GM19324 (cell line): ENCODE data around the gene BCL2.
A peak's percentile ranks its signal among the peaks of the same experiment; 100 is the strongest.

Source experiments
- ATAC-seq: cut with Tn5 transposase; IDR thresholded peaks from one replicate; pipeline ENCODE4 v1.9.1; 2021; ENCODE audit warnings: mild to moderate bottlenecking, moderate library complexity; ENCODE audit not compliant: unreplicated experiment, low FRiP score

BCL2 gene

DNA sequence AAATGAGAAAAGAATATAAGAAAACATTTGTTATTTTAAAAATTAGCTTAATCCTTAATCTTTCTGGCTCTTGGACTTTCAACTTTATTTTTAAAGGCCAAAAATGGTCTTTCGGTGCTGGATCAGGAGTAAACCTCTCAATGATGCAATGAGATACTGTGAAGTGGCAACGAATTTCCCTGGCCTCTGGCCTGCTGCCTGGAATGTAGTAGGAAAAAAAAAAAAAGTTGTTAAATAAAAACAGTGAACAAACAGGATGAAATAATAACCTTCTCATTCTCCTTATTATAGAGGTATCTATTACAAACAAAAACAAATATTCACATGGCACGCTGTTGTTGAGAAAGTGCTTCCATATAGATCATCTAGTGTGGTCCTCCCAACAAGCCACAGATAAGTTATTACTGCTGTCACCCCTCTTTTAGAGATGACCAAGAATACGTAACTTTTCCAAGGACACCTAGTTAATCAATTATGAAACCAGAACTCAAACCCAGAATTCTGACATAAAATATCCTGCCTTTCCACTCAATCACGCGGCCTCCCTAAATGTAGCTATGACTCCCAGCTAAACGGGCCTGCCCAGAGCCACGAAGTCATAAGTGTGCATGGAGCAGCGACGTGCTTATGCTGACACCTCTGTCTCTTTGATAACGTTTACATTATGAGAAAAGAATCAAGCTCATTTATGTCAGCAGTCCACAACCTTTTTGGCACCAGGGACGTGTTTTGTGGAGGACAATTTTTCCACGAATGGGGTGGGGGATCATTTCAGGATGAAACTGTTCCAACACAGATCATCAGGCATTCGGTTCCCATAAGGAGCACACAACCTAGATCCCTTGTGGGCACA, 170.9 kb downstream of the BCL2 start:
- ATAC-seq: no peak

DNA sequence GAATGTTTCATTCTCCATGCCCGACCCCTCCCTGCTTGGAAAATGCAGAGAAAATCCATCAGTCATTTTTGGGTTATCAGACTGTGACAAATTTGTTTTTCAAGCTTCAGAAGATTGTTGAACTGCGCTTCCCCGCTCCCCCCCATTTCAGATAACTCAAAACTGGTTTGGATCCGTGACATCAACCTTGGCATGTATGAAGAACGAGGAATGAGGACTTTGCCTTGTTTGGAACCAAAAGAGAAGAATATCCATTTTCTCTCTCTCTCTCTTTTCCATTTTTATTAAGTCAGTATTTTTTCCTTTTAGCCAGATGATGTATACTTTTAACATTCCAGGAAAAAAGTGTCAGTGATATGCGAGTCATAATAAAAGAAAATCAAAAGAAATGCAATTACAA, 171.6 kb downstream of the BCL2 start:
- ATAC-seq: no peak

DNA sequence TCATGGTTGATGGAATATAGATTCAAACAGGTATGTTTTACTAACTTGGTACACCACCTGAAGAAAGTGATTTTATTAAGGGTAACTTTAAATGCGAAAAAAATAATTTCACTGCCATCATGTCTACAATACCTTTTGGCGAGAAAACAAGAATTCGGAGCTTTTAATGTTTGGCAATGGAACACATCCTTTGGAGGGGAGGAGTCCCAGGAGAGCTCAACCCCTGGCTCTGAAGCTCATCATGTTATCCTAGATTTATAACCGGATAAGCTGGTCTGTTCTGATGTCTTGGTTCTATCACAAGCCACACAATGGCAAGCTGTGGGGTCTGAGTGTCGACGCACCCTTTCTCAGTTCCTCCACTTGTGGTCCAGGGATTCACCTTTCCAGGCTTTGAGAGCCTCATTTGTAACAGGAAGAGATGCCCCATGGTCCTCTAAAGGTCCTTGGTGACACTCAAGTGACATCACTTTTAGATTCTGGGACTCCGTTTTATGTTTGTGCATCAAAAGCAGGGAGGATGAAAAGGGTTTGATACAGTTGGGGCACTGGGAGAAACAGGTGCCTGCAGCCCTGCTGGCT, 172.7 kb downstream of the BCL2 start:
- ATAC-seq: no peak

DNA sequence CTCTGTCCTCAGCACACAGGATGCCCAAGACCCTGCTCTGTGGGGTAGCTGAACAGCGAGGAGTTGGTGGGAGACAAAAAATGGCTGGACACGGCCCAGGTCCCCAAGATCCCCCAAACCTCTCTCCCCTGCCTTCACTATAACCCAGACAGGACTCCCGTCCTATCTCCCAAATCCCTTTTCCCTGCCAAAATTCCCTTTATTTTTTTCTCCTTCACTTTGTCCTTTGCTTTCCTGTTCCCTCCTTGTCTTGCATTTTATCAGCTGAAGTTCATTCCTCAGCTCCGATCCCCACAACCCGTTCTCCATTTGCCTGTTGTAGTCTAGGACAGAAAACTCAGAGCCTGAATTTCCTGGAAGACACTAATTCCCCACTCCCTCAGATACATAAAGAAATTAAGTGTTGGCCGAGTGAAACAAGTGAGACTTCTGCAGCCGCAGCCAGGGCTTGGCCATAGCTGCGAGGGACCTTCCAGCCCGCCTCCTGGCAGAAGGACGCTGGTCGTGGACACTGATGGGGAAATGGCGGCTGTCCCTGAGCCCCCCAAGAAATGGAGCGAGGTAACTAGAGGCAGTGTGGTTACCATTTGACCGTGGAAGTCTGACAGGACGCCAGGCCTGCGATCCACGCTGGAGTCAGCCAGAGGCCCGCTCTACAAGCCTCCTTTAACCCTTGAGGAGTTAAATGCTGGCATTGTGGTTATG, 173.6 kb downstream of the BCL2 start:
- ATAC-seq: no peak

DNA sequence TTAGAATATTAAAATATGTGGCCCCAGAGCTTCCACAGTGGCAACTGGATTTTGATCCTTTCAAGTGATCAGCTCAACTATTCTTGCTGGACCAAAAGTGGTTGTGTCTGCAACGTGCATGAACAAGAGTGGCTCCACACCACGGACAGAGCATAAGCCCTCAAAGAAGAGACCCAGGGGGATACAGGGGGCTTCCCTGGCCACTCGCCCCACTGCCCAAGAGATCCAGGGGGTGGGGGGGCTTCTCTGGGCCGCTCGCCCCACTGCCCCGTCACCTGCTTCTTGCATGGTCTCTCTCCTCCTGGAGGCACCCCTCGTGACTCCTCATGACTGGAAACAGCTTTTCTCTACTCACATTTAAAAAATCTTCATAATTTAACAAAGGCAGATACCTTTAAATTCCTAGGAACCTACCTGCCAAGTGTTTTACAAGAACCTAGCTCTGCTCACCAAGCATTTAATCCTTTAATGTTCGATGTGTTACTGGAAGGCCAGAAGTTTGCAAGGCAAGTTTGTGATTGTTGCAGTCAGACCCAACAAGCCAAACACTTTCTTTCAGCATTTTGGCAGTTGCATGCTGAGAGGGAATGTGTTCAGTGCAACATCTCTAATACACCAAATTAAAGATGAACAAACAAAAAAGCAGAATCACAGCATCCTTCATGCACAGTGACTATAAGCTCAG, 174.3 kb downstream of the BCL2 start:
- ATAC-seq: no peak

DNA sequence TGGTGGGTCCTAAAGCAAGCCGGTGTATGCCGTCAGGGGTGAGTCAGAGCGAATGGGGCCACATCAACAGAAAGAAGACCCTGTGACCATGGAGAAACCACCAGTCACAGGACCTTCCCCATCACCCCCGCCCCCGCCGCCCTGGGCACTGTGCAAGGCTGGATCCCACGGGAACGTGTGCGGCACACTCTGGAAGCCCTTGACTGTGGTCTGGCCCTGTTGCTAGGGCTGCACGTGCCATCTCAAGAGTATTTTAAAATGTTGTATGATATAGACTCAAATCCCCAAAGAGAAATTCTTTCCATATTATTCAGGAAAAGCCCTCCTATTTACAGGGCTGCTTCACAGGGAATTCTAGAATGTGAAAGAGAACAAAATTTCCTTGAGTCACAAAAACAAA, 174.8 kb downstream of the BCL2 start:
- ATAC-seq: no peak

DNA sequence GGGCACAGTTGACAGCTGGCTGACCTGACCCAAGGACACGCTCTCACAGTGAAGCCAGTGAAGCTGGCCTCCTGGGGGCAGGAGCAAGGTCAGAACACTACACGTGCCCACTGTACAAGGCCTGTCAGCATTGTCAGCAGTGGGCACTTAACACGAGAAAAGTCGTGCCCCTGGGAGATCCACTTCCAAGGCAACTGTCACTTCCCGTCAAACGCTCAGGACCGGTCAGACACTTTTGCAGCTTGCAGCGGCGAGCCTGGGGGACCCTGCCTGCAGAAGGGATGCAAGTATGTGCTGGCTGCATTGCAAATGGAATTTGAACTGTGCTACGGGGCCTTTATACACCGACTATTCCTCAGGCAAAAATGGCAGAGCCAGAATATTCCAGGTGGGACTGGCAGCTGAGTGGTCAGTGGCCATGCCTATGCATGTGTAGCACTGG, 176.2 kb downstream of the BCL2 start:
- ATAC-seq: no peak

DNA sequence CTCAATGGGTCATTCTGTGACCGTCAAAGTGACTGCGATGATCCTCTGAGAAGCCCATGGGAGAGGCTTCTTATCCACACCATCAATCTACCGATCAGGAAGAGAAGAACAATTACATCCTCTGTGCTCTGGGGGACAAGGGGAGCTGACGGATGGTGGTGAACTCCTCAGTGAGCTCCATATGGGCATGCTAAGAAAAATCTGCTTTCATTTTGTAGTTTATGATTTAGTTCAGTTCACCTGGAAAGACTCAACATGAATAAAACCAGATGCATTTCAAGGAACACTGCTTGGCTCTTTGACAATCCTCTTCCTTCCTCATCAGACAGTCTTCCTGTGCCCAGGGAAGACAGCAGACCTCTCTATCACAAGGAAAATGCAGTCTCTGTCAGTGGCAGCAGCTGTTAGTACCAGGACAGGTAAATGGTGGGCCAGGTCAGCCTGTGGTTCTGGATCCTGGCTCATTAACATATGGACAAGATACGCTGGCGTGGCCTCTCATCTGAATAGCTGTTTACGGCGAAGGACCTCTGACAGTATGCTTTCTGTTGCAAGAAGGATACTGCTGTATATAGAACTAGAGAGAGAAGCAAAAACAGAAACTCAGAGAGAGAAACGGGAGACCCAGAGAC, 176.9 kb downstream of the BCL2 start:
- no peak for ATAC-seq

DNA sequence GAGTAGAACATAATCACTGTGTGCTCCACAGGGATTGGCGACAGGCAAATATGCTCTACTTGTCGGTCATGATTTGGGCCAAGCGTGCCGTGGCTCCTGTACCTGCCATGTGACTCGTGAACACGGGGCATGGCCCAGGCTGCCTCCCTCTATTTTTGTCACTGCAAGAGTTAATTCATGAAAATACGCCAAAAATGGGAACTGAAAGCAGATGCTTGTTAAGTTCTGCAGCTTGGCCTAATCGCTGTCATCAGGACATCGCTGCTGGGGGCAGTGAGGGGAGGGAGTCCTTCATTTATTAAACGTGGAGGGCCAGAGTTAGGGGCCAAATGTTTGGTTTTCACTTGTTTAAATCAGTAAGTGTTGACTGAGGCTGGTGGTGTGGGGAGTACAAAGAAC, 177.8 kb downstream of the BCL2 start:
- ATAC-seq: peak; percentile 46

DNA sequence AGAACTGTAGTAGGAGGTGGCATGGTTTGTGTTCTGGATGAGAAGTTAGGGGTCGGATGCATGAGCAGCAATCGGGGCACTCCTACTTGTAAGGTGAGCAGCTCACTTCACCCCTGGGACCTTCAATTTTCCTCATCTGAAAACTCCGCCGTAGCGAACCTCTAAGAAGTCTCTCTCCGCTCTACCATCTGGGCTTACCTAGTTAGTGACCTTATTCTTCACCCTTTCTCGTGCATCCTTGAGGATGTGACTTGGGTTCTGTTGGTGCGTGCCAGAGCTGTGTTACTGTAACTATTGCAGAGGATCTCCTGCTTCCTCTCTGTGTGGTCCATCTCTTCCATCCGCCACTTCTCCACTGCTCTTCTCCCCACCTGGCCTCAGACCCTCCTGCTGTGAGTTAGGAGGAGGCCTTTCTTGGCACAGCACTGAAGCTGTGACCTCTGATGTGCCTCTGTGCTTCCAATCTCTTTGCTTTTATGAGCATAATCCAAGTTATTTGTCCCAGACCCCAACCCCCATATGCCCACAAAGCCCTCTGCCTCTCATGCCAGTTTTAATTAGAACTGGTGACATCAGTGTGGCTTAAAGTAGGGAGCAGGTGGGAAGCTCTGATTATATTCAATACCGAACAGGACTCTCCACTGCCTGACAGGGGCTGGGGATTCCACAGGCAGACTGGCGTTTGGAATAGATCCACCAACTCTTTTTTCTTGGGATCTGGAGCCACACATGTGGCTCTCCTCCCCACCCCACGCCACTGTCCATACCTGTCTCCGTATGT, 178.4 kb downstream of the BCL2 start:
- ATAC-seq: no peak

DNA sequence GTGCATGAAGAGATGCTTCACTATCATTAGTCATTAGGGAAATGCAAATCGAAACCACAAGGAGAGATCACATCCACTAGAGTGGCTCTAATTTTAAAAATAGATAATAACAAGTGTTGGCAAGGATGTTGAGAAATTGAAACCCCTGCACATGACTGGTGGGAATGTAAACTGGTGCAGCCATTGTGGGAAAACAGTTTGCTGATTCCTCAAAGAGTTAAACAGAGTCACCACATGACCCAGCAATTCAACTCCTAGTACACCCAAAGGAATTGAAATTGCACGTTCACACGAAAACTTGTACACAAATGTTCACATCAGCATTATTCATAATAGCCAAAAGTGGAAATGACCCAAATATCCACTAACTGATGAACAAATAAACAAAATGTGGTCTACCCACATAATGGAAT, 179.5 kb downstream of the BCL2 start:
- no peak for ATAC-seq

DNA sequence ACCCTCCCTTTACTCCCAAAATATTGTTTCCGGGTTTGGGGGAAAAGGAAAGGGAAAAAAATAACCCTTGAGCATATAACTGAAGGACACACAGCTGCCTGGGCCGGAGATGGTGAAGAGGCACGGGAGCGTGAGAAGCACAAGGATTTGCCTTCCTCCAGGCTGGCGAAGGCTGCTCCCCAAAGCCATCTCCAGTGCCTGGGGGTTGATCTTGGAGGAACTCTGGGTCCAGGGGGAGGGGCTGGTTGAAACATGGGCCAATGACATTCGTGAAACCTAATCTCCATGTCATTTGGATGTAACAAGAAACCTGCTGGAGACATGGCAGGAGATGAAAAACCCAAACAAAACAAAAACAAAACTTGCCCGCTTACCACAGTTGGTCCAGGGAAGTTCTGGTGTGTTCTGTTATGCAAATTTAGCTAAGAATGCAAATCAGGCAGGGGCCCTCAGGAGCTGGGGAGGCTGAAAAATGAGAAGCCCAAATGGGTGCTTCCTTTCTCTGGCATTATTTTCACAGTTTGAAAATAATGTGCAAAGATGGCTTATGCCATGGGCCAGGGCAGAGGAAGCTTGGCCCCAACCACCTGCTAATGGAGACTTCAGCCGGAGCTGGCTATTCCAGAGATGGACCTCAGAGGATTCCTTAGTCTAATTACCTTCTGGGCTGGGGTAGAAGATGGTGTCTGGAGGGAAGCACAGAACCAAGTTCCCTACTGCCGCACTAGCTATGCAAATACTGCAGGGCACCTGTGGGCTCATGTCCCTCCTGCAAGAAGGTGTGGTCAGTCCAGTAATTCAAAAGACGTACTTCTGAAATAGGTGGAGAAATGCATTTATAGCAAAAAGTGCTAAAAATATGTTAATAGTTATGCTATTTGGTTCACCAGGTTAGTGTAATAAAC, 180.9 kb downstream of the BCL2 start:
- peak; percentile 64 for ATAC-seq

DNA sequence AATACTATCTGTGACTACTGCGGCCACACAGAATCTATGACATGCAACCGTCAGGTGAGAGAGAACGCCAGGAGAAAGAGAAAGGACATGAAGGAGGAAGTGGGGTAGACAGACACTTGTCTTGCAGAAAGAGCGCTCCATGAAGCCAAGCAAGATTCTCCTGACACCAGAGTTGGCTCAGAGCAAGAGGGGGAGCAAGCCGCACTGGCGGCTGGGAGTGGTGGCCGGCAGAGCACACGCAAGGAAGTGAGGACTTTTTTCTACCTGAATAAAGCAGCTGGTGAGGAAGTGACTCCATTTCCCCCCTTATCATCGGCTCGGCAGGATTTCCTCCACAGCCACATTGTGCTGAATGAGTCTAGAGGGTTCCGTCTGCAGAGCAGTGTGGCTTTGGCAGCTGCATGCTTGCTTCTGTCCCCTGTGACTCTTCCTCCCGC, 181.6 kb downstream of the BCL2 start:
- ATAC-seq: peak; percentile 13

DNA sequence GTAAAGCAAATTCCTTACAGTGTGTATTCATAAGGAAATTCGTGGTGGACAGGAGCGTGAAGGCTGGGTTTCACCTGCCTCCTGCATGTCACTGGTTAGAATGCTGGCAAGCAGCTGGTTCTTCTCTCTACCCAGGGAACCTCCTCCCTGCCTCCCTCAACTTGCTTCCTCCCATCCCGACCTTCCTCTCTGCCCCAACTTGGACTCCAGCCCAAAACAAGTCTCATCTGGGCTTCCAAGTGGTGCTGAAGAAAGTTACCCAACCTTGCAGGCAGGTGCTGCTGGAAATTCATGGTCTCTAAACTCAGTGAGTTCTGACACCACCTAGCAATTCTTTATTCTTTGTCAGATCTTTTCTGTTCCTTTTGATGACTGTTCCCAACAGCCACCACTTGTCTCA, 184.5 kb downstream of the BCL2 start:
- no peak for ATAC-seq

DNA sequence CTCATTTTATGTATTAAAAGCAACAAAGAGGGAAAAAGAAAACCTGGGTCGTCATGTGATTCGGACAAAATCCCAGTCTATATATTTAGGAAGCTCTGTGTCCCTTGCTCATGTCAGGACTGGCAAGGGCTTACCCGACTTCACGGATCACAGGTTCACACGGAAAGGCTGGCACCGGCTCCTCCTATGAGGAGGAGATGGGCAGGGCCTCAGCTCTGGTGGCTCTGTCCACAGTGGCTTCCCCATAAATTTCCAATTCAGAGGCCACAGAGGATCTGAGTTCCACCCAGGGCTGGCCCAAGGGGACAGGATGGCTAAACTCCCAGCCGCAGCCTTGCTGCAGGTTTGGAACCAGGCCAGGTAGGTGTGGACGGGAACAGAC, 186.8 kb downstream of the BCL2 start:
- ATAC-seq: no peak

DNA sequence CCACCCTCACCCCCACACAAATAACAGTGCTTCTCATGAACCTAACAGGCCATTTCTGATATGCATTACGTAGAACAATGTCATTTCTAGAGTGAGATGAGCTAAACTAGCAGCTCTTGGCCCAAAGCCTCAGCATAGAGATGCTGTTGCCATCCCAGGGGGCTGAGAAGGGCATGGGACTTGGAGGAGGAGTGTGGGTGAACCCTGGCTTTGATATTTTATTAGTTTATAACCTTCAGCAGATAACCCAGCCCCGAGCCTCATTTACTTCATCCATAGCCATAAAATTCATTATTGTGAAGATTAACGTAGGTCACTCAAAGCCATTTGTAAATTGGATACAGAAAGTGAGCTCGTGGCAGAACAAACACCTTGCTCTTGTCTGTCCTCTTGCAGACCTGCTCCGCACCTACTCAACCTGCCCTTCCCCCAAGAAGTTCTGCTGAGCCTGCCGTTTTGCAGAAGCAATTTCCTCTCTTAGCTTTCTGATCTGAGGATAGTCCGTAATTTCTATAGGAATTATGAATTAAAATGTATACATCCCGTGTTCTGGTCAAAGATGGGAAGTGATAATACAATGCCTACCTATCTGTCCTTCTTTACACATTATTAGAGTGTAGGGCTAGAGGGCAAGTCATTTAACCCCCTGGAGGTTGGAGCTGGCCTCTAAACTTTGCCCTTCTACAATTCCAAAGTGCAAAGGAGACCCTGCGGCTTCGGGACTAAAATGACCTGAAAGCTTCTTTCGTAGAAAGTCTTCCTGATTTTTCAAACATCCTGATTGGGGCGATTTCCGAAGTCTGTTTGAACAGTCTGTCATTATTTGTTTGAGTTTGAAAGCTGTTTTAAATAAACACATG, 187.4 kb downstream of the BCL2 start:
- ATAC-seq: no peak

DNA sequence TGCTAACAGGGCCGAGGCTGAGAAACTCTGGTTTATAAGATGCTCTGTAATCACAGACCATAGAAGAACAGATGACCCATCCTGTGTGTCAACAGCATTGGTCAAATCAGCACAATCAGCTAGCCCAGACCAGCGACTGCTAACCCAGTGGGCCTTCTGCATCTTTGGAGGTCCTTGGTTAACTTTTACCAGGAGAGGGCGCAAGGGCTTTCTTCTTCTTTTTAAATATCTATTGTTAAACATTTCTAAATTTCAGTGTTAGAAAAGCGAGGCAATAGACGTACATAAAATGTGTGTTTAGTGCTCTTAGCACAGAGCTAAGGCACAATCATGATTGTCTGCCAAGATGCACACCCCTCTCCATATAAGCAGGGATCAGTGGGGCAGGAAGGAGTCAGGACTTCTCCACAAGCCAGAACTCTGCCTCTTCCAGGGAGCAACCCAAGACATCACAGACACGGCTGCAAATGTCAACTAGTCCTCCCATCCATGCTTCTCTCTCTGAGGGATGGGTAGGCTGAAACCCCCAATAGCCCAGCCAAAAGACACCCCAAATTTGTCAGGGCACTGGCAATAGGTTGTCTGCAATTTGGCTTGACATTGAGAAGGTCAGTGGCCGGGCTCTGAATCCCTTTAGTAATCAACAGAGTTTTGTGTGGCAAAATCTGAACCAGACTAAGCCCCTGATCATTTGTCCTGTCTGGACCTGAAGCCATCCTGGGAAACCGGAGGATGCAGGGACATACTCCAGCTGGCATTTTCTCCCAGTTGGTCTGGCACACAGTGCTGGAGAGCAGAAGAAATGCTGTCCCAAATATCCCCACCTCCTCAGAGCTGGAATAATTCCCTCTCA, 188.2 kb downstream of the BCL2 start:
- no peak for ATAC-seq
